GM18526 (cell line): ENCODE measurements around the gene CYSTM1.
A peak's percentile ranks its signal among the peaks of the same experiment; 100 is the strongest.

Source experiments
- POLR2A ChIP-seq: IDR thresholded peaks from 3 replicates; pipeline ENCODE4 v1.6.1; 2011; ENCODE audit not compliant: insufficient read length; ENCODE audit errors: extremely low read depth

The CYSTM1 gene

GRCh38 chr5:140174465-140175366 lies at the start of gene CYSTM1:
CYSTM1 (plus strand) TSS chr5:140175188; CDS start chr5:140194466, 19,278 bp downstream.
- TF ChIP-seq POLR2A: peak; percentile 80

- no peak for TF ChIP-seq POLR2A
Observed at GRCh38 chr5:140125637-140126036, 49.4 kb upstream of the CYSTM1 start, which contains the start of gene IGIP. IGIP (plus strand) TSS chr5:140125937; CDS start chr5:140128477, 2,540 bp downstream.

GRCh38 chr5:140126315-140127012 lies 48.5 kb upstream of the CYSTM1 start:
- TF ChIP-seq POLR2A: no peak

- TF ChIP-seq POLR2A: no peak
Observed at GRCh38 chr5:140128376-140128775, 46.6 kb upstream of the CYSTM1 start.

- TF ChIP-seq POLR2A: no peak
Observed at GRCh38 chr5:140130949-140131733, 43.8 kb upstream of the CYSTM1 start.

- TF ChIP-seq POLR2A: no peak
Observed at GRCh38 chr5:140131967-140132409, 43.0 kb upstream of the CYSTM1 start.

- TF ChIP-seq POLR2A: no peak
Observed at GRCh38 chr5:140133514-140134167, 41.3 kb upstream of the CYSTM1 start.

GRCh38 chr5:140134277-140134935 lies 40.6 kb upstream of the CYSTM1 start:
- TF ChIP-seq POLR2A: no peak

- no peak for TF ChIP-seq POLR2A
Observed at GRCh38 chr5:140135127-140135526, 39.9 kb upstream of the CYSTM1 start.

GRCh38 chr5:140136624-140137023 lies 38.4 kb upstream of the CYSTM1 start:
- TF ChIP-seq POLR2A: no peak

- TF ChIP-seq POLR2A: no peak
Observed at GRCh38 chr5:140140435-140140834, 34.6 kb upstream of the CYSTM1 start.

GRCh38 chr5:140141241-140141640 lies 33.7 kb upstream of the CYSTM1 start:
- no peak for TF ChIP-seq POLR2A

GRCh38 chr5:140142246-140142645 lies 32.7 kb upstream of the CYSTM1 start:
- no peak for TF ChIP-seq POLR2A

- no peak for TF ChIP-seq POLR2A
Observed at GRCh38 chr5:140142856-140143255, 32.1 kb upstream of the CYSTM1 start.

GRCh38 chr5:140143521-140144258 lies 31.3 kb upstream of the CYSTM1 start:
- no peak for TF ChIP-seq POLR2A
